Activated CD8-positive, alpha-beta T cell treated with anti-CD3 and anti-CD28 coated beads for 36 hours (primary cell): ENCODE data around the gene HSPB1. TPM values are rescaled to one million over a fixed set of nuclear protein-coding genes. Genes with fewer than 3 reads are reported as not detected.

Source experiments
- ATAC-seq: fragments of 200-7000 bp; cut with Tn5 transposase; one replicate; pipeline ENCODE4 v1.10.0; 2021; ENCODE audit warnings: mild to moderate bottlenecking, moderate library complexity
- CTCF ChIA-PET: fragments of 350-600 bp; sonication (Branson Sonifier 250); formaldehyde crosslinking; loops from one replicate; lab custom pipeline; 2021; ENCODE audit warnings: antibody characterized with exemption; lab: Charles Lee
- POLR2A ChIA-PET: fragments of 350-600 bp; sonication (Branson Sonifier 250); formaldehyde crosslinking; loops from one replicate; lab custom pipeline; 2021; ENCODE audit warnings: antibody characterized with exemption; lab: Charles Lee
- DNase-seq: peaks from one replicate; pipeline ENCODE4 v3.0.0-alpha.2; 2020
- H3K27ac Mint-ChIP-seq: one replicate; pipeline ENCODE4 v1.8.0; 2021; ENCODE audit warnings: mild to moderate bottlenecking, mixed read lengths
- H3K27me3 Mint-ChIP-seq: one replicate; pipeline ENCODE4 v1.8.0; 2021; ENCODE audit warnings: mixed read lengths
- H3K36me3 Mint-ChIP-seq: one replicate; pipeline ENCODE4 v1.8.0; 2021; ENCODE audit warnings: low read depth, mixed read lengths
- H3K4me1 Mint-ChIP-seq: one replicate; pipeline ENCODE4 v1.8.0; 2021; ENCODE audit warnings: low read depth, mixed read lengths
- H3K4me3 Mint-ChIP-seq: one replicate; pipeline ENCODE4 v1.8.0; 2021; ENCODE audit warnings: mild to moderate bottlenecking, moderate library complexity, mixed read lengths
- H3K9me3 Mint-ChIP-seq: one replicate; pipeline ENCODE4 v1.8.0; 2021; ENCODE audit warnings: mixed read lengths
- intact Hi-C: fragments of 100-400 bp; cut with micrococcal nuclease; formaldehyde crosslinking; loops from one replicate; pipeline ENCODE4 v1.10.0; 2022
- total RNA-seq, 2 experiments: library from RNA; stranded (reverse); gene quantifications; one replicate each; pipeline ENCODE4 v1.2.3, GENCODE V29; 2021
- TF ChIP-seq, protein P1 (sequence below): fragments of 200-600 bp; IDR thresholded peaks from one replicate; pipeline ENCODE4 v1.8.0; 2022; ENCODE audit warnings: antibody characterized with exemption, mild to moderate bottlenecking

HSPB1 gene
- total RNA-seq, 2 experiments from 2014 or later, result 104 to 109 TPM

DNA sequence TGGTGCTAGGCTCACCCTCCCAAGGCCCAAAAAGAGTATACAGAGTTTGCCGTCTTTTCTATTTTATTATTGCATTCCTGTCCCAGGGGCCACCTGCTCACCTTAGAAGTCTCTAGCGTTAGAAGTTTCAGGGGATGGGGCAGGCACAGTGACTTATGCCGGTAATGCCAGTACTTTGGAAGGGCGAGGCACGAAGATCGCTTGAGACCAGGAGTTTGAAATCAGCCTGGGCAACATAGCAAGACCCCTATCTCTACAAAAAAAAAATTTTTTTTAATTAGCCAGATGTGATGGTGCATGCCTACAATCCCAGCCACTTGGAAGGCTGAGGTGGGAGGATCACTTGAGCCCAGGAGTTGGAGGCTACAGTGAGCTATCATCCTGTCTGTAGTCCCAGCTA is 30.3 kb upstream of the HSPB1 start:
- ChIA-PET POLR2A (no interaction called here), CTCF (interaction anchor here (1.0 to 1.7 kb wide), 4 partner anchors 9 to 93 kb away, joined by 3 to 4 read pairs (median 4); no protein-coding TSS in a partner anchor)
- peaks cover 23% of the 10 kb centered on the region for H3K27me3 Mint-ChIP-seq
- no peaks in the 10 kb centered on the region for H3K36me3 Mint-ChIP-seq
- TF ChIP-seq, protein P1, sequence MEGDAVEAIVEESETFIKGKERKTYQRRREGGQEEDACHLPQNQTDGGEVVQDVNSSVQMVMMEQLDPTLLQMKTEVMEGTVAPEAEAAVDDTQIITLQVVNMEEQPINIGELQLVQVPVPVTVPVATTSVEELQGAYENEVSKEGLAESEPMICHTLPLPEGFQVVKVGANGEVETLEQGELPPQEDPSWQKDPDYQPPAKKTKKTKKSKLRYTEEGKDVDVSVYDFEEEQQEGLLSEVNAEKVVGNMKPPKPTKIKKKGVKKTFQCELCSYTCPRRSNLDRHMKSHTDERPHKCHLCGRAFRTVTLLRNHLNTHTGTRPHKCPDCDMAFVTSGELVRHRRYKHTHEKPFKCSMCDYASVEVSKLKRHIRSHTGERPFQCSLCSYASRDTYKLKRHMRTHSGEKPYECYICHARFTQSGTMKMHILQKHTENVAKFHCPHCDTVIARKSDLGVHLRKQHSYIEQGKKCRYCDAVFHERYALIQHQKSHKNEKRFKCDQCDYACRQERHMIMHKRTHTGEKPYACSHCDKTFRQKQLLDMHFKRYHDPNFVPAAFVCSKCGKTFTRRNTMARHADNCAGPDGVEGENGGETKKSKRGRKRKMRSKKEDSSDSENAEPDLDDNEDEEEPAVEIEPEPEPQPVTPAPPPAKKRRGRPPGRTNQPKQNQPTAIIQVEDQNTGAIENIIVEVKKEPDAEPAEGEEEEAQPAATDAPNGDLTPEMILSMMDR, result no peak
- peaks cover 18% of the 10 kb centered on the region for H3K4me1 Mint-ChIP-seq
- no peaks in the 10 kb centered on the region for H3K9me3 Mint-ChIP-seq
- DNase-seq, result no peak
- H3K4me3 Mint-ChIP-seq, result no peak overlapping the region
- no peak overlapping the region for H3K27ac Mint-ChIP-seq
- no peak for ATAC-seq
- intact Hi-C loops, result no loop called here

- no peaks in the 10 kb centered on the region for H3K36me3 Mint-ChIP-seq
- CTCF ChIA-PET, result interaction anchor here (0.6 to 1.7 kb wide), 6 partner anchors 8 to 94 kb away, joined by 3 to 7 read pairs (median 4); no protein-coding TSS in a partner anchor
- TF ChIP-seq, protein P1, result no peak
- peak overlapping the region; percentile 7 for H3K27ac Mint-ChIP-seq
- peaks cover 16% of the 10 kb centered on the region for H3K4me1 Mint-ChIP-seq
- ATAC-seq (peak; percentile 47), DNase-seq (no peak)
- peaks cover 24% of the 10 kb centered on the region for H3K27me3 Mint-ChIP-seq
- peak overlapping the region; percentile 40 for H3K4me3 Mint-ChIP-seq
- POLR2A ChIA-PET, result interaction anchor here (1.5 to 1.7 kb wide), 2 partner anchors 12 to 13 kb away, joined by 3 to 4 read pairs; no protein-coding TSS in a partner anchor
- intact Hi-C loops, result no loop called here
- no peaks in the 10 kb centered on the region for H3K9me3 Mint-ChIP-seq
Observed at GRCh38 chr7:76272851-76273497, 29.5 kb upstream of the HSPB1 start.

DNA sequence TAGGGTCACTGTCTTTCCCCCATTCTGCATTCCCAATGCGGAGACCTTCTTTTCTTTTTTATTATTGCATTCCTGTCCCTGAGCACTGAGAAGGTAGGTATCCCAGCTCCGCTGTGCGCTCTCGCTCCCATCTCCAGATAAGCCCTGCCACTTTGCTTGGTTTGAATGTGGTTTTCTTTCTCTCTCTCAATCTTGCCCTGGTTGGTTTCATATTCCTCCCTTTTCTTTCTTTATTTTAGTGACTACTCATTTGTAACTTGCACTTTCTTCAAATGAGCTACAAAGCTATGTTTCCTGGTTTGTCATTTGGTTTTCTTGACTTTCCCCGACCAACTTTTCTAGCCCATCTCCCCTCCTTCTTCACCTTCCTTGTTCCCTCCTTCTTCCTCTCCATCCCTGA is 29.0 kb upstream of the HSPB1 start:
- POLR2A ChIA-PET, result interaction anchor here (0.9 to 1.7 kb wide), 3 partner anchors 12 to 54 kb away, joined by 3 to 4 read pairs (median 3); no protein-coding TSS in a partner anchor
- ATAC-seq (peak; percentile 35), DNase-seq (no peak)
- H3K4me3 Mint-ChIP-seq, result no peak overlapping the region
- peaks cover 21% of the 10 kb centered on the region for H3K27me3 Mint-ChIP-seq
- peaks cover 14% of the 10 kb centered on the region for H3K4me1 Mint-ChIP-seq
- CTCF ChIA-PET, result interaction anchor here (0.6 to 1.7 kb wide), 4 partner anchors 9 to 95 kb away, joined by 3 to 7 read pairs (median 4); no protein-coding TSS in a partner anchor
- intact Hi-C loops, result no loop called here
- no peaks in the 10 kb centered on the region for H3K9me3 Mint-ChIP-seq
- TF ChIP-seq, protein P1, result no peak
- H3K27ac Mint-ChIP-seq, result no peak overlapping the region
- no peaks in the 10 kb centered on the region for H3K36me3 Mint-ChIP-seq

GRCh38 chr7:76278540-76278939 is 23.9 kb upstream of the HSPB1 start:
- CTCF ChIA-PET, result interaction anchor here (1.4 to 2.1 kb wide), 3 partner anchors 13 to 100 kb away, joined by 3 to 14 read pairs (median 5); no protein-coding TSS in a partner anchor
- Mint-ChIP-seq H3K9me3 (no peaks in the 10 kb centered on the region), H3K4me3 (no peak overlapping the region), H3K4me1 (peaks cover 14% of the 10 kb centered on the region), H3K27ac (no peak overlapping the region), H3K27me3 (peaks cover 32% of the 10 kb centered on the region), H3K36me3 (no peaks in the 10 kb centered on the region)
- ATAC-seq, result no peak
- DNase-seq, result no peak
- TF ChIP-seq, protein P1, result no peak
- intact Hi-C loops, result no loop called here
- POLR2A ChIA-PET, result interaction anchor here (0.5 to 1.4 kb wide), 6 partner anchors 10 to 1282 kb away, joined by 3 to 5 read pairs (median 4); partner anchors contain the start of genes MDH2 and STYXL1

DNA sequence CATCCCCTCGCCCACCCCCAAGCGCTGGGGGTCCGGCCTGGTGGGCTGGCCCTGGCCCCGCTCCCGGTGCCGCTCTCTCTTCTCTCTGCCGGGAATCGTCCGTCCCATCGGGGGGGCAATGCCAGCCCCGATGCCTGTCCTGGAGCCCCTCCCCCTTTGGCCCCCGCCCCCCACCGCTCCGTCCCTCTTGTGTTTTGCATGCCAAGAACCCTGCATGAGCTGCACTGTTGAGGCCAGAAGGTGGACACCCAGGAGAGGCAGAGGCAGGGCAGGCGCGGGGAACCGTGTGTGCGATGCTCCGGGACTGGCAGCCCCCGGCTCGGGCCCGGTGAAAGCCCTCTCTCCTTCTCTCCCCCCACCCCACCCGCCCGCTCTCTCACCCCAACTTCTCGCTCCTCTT is 22.1 kb upstream of the HSPB1 start:
- ATAC-seq, result no peak
- TF ChIP-seq, protein P1, result no peak
- Mint-ChIP-seq H3K4me3 (no peak overlapping the region), H3K4me1 (peaks cover 10% of the 10 kb centered on the region), H3K36me3 (no peaks in the 10 kb centered on the region), H3K27me3 (peaks cover 39% of the 10 kb centered on the region), H3K27ac (no peak overlapping the region), H3K9me3 (no peaks in the 10 kb centered on the region)
- CTCF ChIA-PET, result no interaction called here
- POLR2A ChIA-PET, result no interaction called here
- intact Hi-C loops, result no loop called here
- no peak for DNase-seq
